Hepatocyte (in vitro differentiated cells): ENCODE data around the gene DACT1. TPM values are rescaled to one million over a fixed set of nuclear protein-coding genes. Genes with fewer than 3 reads are reported as not detected.

Experiments
- DNase-seq: peaks from one replicate; pipeline ENCODE4 v3.0.0-alpha.2; 2016; ENCODE audit warnings: low spot score
- H2AFZ ChIP-seq: fragments of 200-600 bp; sonication (generic); 2 replicates; pipeline ENCODE4 v1.6.0; 2016; ENCODE audit warnings: antibody characterized with exemption, mild to moderate bottlenecking
- H3K27ac ChIP-seq: fragments of 200-600 bp; sonication (generic); 2 replicates; pipeline ENCODE4 v1.5.1; 2016; ENCODE audit warnings: mild to moderate bottlenecking
- H3K27me3 ChIP-seq: fragments of 200-600 bp; sonication (generic); 2 replicates; pipeline ENCODE4 v1.6.1; 2016
- H3K36me3 ChIP-seq: fragments of 200-600 bp; sonication (generic); replicated peaks from 2 replicates; pipeline ENCODE4 v1.5.1; 2016; ENCODE audit warnings: low read depth; ENCODE audit not compliant: insufficient read depth
- H3K4me1 ChIP-seq: fragments of 200-600 bp; sonication (generic); 2 replicates; pipeline ENCODE4 v1.5.1; 2016; ENCODE audit warnings: mild to moderate bottlenecking, moderate library complexity; ENCODE audit not compliant: insufficient read depth
- H3K4me2 ChIP-seq: fragments of 200-600 bp; sonication (generic); 2 replicates; pipeline ENCODE4 v1.6.0; 2016
- H3K4me3 ChIP-seq: fragments of 200-600 bp; sonication (generic); 2 replicates; pipeline ENCODE4 v1.5.1; 2016; ENCODE audit warnings: mild to moderate bottlenecking
- H3K79me2 ChIP-seq: fragments of 200-600 bp; sonication (generic); 2 replicates; pipeline ENCODE4 v1.6.0; 2017; ENCODE audit warnings: mild to moderate bottlenecking
- H3K9me2 ChIP-seq: fragments of 200-600 bp; sonication (generic); replicated peaks from 2 replicates; pipeline ENCODE4 v1.6.0; 2017; ENCODE audit warnings: mild to moderate bottlenecking; ENCODE audit not compliant: insufficient read depth
- H3K9me3 ChIP-seq: fragments of 200-600 bp; sonication (generic); 2 replicates; pipeline ENCODE4 v1.5.1; 2016; ENCODE audit warnings: low read depth, mild to moderate bottlenecking
- H4K20me1 ChIP-seq: fragments of 200-600 bp; sonication (generic); 2 replicates; pipeline ENCODE4 v1.6.0; 2016; ENCODE audit warnings: mild to moderate bottlenecking; ENCODE audit not compliant: insufficient read depth, poor library complexity, severe bottlenecking
- CTCF ChIP-seq: fragments of 200-600 bp; sonication (generic); IDR thresholded peaks from 2 replicates; pipeline ENCODE4 v1.5.1; 2016; ENCODE audit warnings: antibody characterized with exemption, mild to moderate bottlenecking; ENCODE audit not compliant: poor library complexity
- EZH2 ChIP-seq: fragments of 200-600 bp; sonication (generic); IDR thresholded peaks from 2 replicates; pipeline ENCODE4 v1.6.1; 2016; ENCODE audit warnings: antibody characterized with exemption, mild to moderate bottlenecking, borderline replicate concordance
- EZH2phosphoT487 ChIP-seq: fragments of 200-600 bp; sonication (generic); IDR thresholded peaks from one replicate; pipeline ENCODE4 v1.6.1; 2018; ENCODE audit warnings: antibody characterized with exemption, mild to moderate bottlenecking, low read depth, moderate library complexity; ENCODE audit not compliant: unreplicated experiment, severe bottlenecking
- WGBS: methylation state at CpG from one replicate; pipeline ENCODE4 v1.1.6; 2016; ENCODE audit warnings: low lambda C conversion rate; ENCODE audit errors: missing lambda C conversion rate; 5-methylcytosine and 5-hydroxymethylcytosine counted together
- polyA plus RNA-seq: library from polyadenylated mRNA; unstranded; fragments of >200 nt; fragmentation: Nextera tagmentation; extraction: Ambion mirVana; gene quantifications from 2 replicates; pipeline ENCODE4 v1.2.1, GENCODE V29; 2016
- total RNA-seq: library from RNA; depleted of rRNA; stranded (reverse); fragments of >200 nt; gene quantifications from 2 replicates; pipeline ENCODE4 v1.2.3, GENCODE V29; 2014

Gene DACT1
- total and polyA plus RNA-seq, 2 experiments from 2014 or later = 13.2 to 19.6 TPM

DNA sequence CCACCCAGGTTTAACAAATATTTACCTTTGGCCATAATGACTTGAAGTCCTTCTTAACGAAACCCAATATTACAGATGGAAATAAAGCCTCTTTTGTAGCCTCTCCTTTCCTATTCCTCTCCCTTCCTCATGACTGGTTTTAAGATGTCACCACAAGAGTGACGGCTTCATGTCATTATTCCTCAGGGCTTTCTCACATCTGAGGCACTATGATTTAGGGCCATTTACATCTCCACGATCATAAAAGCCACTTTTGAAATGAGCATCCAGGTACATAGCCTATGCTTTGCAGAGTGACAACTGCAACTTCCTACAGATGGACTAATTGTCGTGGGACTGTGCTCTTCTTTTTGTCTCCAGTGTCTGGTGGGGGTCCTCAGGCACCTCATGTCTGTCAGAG lies 32.3 kb upstream of the DACT1 start:
- no peaks in the 10 kb centered on the region for H4K20me1 ChIP-seq
- H3K79me2 ChIP-seq = no peaks in the 10 kb centered on the region
- H3K36me3 ChIP-seq = no peaks in the 10 kb centered on the region
- H3K4me1 ChIP-seq = peaks cover 8% of the 10 kb centered on the region
- no peak overlapping the region for H3K4me2 ChIP-seq
- no peak for DNase-seq
- no peak overlapping the region for H3K4me3 ChIP-seq
- no peaks in the 10 kb centered on the region for H3K27me3 ChIP-seq
- TF ChIP-seq CTCF = no peak
- no peak for TF ChIP-seq EZH2
- TF ChIP-seq EZH2phosphoT487 = no peak
- H3K9me3 ChIP-seq = no peaks in the 10 kb centered on the region
- WGBS = 68% methylated on average over 4 of the region's 4 CpGs
- H2AFZ ChIP-seq = no peak overlapping the region
- no peaks in the 10 kb centered on the region for H3K9me2 ChIP-seq
- H3K27ac ChIP-seq = no peak overlapping the region

- Histone ChIP-seq H3K4me1 (peaks cover 8% of the 10 kb centered on the region), H2AFZ (no peak overlapping the region), H3K9me3 (no peaks in the 10 kb centered on the region), H3K4me3 (no peak overlapping the region), H3K27me3 (no peaks in the 10 kb centered on the region), H4K20me1 (no peaks in the 10 kb centered on the region), H3K79me2 (no peaks in the 10 kb centered on the region), H3K9me2 (no peaks in the 10 kb centered on the region), H3K36me3 (no peaks in the 10 kb centered on the region), H3K4me2 (no peak overlapping the region), H3K27ac (no peak overlapping the region)
- TF ChIP-seq EZH2 = no peak
- no peak for TF ChIP-seq EZH2phosphoT487
- TF ChIP-seq CTCF = no peak
- DNase-seq = no peak
- 37% methylated on average over 7 of the region's 7 CpGs for WGBS
These were observed 30.4 kb upstream of the DACT1 start for GRCh38 chr14:58607131-58607951.

DNA sequence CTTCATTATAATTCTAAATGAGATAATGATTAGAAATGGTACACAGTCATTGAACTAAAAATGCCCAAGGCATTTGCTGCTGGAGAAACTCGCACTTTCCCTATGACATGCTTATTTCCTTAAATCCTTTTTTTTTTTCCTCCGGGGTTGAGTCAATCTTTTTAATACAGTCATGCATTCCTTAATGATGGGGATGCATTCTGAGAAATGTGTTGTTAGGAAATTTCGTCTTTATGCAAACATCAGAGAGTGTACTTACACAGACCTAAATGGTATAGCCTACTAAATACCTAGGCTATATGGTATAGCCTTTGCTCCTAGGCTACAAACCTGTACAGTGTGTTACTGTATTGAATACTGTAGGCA lies 29.8 kb upstream of the DACT1 start:
- Histone ChIP-seq H3K79me2 (no peaks in the 10 kb centered on the region), H3K9me2 (no peaks in the 10 kb centered on the region), H3K27me3 (no peaks in the 10 kb centered on the region), H4K20me1 (no peaks in the 10 kb centered on the region), H3K9me3 (no peaks in the 10 kb centered on the region), H3K4me1 (peaks cover 8% of the 10 kb centered on the region), H3K4me3 (no peak overlapping the region), H3K27ac (no peak overlapping the region), H3K36me3 (no peaks in the 10 kb centered on the region), H2AFZ (no peak overlapping the region), H3K4me2 (no peak overlapping the region)
- 64% methylated on average over 3 of the region's 3 CpGs for WGBS
- DNase-seq = no peak
- TF ChIP-seq EZH2phosphoT487 (no peak), CTCF (no peak), EZH2 (no peak)
